CD4-positive, alpha-beta T cell treated with Interleukin-2 at 100 ng/mL for 4 hours (primary cell): ENCODE data around the gene VPS13D.
"Not testable (repeated sequence)": the region's sequence is repeated elsewhere in the genome, so short reads cannot be mapped to it uniquely, and the experiment has no call there.

Experiments
- DNase-seq: peaks from one replicate; pipeline ENCODE4 v3.0.0-alpha.2; 2020; ENCODE audit warnings: low spot score

Gene VPS13D

DNA sequence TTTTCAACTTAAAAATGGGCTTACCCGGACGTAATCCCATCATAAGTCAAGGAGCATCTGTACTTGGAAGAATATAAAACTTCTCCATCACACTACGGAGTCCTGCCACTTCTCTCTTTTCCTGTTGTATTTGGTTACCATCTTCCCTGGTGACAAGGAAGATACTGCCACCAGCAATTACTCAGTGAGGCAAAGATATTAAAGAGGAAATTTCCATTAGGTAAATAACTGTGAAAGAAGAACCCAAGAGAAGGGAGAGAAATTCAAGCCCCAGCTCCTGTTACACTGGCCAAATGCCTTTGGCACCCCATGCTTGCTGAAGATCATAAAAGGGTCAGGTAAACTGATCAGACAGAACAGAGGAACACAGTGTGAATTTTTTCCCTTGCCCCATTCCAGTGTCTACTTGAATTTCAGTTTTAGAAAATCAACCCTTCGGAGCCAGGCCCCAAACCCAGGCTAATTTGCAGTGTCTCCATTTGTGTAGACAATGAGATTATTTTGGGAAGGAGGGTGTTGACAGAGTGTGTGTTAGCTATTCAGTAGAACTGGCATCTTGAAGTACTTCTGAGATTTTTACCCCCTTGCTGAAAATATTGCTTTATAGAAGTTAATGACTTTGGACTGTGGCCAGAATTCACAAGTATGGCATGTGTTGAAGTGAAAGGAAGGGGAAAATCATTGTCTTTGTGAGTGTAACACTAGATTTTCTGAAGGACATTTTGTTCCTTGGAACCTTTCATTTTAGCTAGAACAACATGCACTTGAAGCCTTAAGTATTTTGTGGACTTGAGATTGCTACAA is 221.1 kb downstream of the VPS13D start:
- no peak for DNase-seq

- no peak for DNase-seq
These were observed 221.7 kb downstream of the VPS13D start for GRCh38 chr1:12451560-12451900.

DNA sequence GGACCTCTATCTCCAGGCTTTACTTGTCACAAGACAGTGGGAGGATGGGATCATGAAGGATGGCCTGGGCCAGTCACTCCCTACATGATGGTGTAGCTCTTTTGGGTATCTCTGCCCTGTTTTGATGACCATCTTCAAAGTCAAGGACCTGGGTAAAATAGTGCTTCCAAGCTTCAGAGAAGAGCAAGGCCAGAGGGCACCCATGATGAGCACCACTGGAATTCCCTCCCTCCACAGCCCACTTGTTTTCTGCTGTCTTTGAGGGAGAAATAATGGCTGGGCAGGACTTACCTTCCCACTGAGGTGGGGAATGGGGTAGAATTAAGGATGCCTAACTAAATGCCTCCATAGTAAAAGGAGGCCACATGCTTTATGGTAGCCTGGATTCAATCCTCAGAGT is 222.4 kb downstream of the VPS13D start:
- DNase-seq: no peak

DNA sequence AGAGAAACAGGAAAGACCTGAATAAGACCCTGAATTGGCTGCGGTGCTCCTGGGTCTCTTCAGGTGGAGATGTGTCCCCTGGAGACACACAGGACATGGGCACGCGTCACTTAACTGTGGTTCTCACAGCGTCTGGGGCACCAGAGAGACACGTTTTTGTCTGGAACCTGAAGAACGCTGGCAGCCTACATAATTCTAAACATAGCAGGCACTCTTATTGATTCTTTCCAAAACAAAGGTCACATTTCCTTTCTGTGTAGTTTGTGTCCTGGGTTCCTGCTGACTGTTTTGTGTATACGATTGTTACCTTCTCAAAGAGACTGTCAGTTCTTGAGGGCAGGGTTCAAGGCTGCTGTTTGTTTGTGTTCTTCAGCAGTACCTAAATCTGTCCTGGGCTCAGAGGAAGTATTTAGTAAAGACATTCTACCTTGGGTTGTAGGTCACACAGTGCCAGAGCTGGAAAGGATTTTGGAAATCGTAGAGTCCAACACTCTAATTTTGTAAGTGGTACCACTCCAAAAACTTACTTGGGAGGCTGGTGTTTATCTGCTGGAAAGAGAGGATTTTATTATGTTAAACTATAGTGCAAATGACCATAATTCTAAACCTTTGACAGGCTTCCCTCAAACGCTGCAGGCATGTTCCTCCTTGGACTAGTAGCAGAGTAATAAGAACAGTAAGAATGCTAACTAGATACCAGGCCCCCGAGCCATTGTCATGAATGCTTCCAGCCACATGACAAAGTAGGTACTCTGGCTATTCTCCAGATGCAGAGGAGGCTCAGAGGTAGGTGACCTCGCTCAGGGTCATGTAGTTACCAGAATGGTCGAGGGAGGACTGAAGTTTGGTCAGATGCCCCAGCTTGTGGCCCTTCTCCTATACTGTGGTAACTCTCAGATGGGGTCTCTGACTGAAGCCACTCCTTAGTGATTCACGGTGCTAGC is 223.8 kb downstream of the VPS13D start:
- peak; percentile 38 for DNase-seq

DNA sequence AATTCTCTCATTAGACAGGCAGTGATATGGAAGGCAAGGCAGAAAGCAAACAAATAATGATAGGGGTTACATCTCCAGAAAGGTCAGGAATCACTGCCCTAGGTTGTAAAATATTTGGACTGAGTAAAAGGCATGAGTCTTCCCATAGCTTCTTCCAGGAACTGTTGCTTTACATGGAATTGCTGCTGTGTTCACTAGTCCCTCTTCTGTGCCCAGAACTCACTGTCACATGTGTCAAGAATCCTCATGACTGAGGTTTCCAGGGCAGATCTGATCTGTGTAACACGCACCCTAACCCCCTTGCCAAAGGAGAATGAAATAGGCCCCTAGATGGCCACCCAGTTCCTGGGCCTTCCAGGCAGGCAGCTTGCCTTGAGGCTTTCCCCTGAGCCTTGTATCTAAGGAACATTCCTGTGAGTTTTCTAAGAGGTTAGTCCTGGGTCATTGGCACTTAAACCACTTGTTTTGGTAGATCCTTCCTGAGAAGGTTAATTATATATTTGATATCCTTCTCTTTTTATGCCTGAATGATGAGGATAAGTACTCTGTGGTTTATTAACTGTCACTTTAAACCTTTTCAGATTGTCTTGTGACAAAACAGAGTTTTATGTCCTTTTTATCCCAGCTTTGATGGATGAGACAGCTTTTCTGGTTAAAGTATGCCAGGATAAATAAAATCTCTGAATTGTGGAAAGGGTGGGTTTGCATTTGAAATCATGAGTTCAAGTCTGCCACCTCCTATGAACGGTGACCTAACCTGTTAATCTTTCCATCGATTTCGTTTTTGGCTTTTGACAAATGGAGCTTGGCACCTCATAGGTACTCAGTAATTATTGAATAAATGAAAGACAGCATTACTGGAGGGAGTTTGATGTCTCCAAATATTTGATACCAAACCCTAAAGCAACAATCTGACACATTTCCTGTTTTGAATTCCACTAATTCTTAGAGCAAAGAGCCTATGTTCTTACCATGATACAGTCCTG is 224.9 kb downstream of the VPS13D start:
- no peak for DNase-seq

DNA sequence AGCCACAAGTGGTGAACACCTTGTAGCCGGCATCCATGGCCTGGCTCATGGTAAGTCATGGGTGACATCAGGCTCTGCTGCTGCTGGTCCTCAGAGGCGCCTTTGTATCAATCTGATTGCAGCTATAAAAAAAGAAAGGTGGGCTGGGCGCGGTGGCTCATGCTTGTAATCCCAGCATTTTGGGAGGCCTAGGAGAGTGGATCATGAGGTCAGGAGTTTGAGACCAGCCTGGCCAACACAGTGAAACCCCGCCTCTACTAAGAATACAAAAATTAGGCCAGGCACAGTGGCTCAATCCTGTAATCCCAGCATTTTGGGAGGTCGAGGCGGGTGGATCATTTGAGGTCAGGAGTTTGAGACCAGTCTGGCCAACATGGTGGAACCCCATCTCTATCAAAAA is 226.3 kb downstream of the VPS13D start:
- not testable (repeated sequence) for DNase-seq

DNA sequence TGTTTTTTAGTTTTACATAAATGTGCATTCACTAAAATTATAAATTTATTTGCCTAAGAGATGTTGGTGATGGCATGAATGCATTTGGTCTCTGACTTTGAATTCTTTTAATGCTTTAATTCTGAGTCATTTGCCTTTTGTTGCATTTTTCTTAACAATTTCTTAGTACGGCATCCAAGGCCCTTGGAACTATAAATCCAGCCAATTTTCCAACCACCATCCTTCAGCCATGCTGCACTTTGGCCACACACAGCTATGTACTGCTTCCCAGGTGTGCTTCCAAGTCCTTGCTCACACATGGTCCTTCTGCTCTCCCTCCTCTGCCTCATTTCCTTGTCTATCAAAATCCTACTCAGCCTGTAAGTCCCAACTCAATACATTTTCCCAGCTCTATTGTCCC is 227.1 kb downstream of the VPS13D start:
- DNase-seq: no peak

DNA sequence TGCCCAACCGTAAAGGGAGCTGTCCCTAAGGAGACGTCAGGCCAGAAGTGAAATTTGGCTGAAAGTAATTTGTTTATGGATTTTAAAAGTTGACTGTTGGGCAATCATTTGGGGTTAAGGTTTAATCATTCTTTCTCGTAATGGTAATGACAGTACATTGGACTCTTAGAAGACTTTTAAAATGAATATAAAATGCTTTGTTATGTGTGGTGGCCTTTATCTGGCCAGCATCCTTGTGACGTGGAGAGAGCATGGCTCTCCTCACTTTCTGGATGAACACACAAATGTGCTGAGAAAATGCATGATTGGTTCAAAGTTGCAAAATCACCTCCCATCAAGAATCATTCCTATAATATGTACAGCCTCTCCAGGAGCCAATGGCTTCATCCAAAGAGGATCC is 227.9 kb downstream of the VPS13D start:
- no peak for DNase-seq

- DNase-seq: no peak
These were observed 228.7 kb downstream of the VPS13D start for GRCh38 chr1:12458571-12458970.

GRCh38 chr1:12460121-12460520 is 230.3 kb downstream of the VPS13D start:
- DNase-seq: no peak

- DNase-seq: no peak
These were observed 231.2 kb downstream of the VPS13D start for GRCh38 chr1:12460911-12461621.

- DNase-seq: no peak
These were observed 231.9 kb downstream of the VPS13D start for GRCh38 chr1:12461754-12462153.

GRCh38 chr1:12462586-12462985 is 232.8 kb downstream of the VPS13D start:
- DNase-seq: no peak

GRCh38 chr1:12464045-12464461 is 234.2 kb downstream of the VPS13D start:
- no peak for DNase-seq

- no peak for DNase-seq
These were observed 234.8 kb downstream of the VPS13D start for GRCh38 chr1:12464598-12465056.

GRCh38 chr1:12465126-12465525 is 235.3 kb downstream of the VPS13D start:
- DNase-seq: no peak

DNA sequence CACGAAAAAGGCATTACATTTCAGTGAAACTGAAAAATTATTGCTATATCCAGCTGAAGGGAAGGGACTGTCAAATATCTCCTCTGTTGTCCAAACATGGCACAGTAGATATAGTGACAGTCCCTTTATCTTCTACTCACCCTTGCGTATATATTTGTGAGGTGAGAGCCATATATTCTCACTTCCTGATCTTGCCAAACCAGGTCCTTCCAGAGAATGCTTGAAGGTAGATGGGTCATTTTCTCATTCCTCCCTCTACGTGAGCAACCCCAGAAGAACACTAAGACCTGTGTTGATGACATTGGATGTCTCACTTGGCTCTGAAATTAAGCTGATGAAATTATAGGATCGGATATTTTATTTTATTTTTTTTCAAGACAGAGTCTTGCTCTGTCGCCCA is 237.0 kb downstream of the VPS13D start:
- no peak for DNase-seq

GRCh38 chr1:12467570-12468286 is 237.9 kb downstream of the VPS13D start:
- DNase-seq: no peak

GRCh38 chr1:12468323-12468722 is 238.5 kb downstream of the VPS13D start:
- DNase-seq: no peak

- DNase-seq: no peak
These were observed 239.7 kb downstream of the VPS13D start for GRCh38 chr1:12469493-12469892.

GRCh38 chr1:12469990-12470389 is 240.2 kb downstream of the VPS13D start:
- no peak for DNase-seq
